GM20431 (cell line): ENCODE measurements around the gene SLC29A3.

Source experiments
- in situ Hi-C: fragments of 300-500 bp; cut with MseI, MboI; formaldehyde crosslinking; loops from one replicate; pipeline ENCODE4 v1.15.0; 2020; ENCODE audit warnings: low sequenced_read_pairs; ENCODE audit not compliant: unreplicated experiment

SLC29A3 gene

GRCh38 chr10:71381611-71382010 lies 62.6 kb downstream of the SLC29A3 start:
- in situ Hi-C loops, result loop anchor here (10.0 kb wide), 1 partner anchor 323 kb away; no protein-coding TSS in a partner anchor

GRCh38 chr10:71382028-71382427 lies 63.0 kb downstream of the SLC29A3 start:
- in situ Hi-C loops, result loop anchor here (10.0 kb wide), 1 partner anchor 323 kb away; no protein-coding TSS in a partner anchor

GRCh38 chr10:71382757-71383156 lies 63.7 kb downstream of the SLC29A3 start:
- in situ Hi-C loops, result loop anchor here (10.0 kb wide), 1 partner anchor 322 kb away; no protein-coding TSS in a partner anchor

GRCh38 chr10:71383972-71384687 lies 65.1 kb downstream of the SLC29A3 start:
- in situ Hi-C loops, result loop anchor here (10.0 kb wide), 1 partner anchor 321 kb away; no protein-coding TSS in a partner anchor

GRCh38 chr10:71388171-71388570 lies 69.1 kb downstream of the SLC29A3 start:
- in situ Hi-C loops, result loop anchor here (10.0 kb wide), 1 partner anchor 317 kb away; no protein-coding TSS in a partner anchor

- in situ Hi-C loops, result loop anchor here (10.0 kb wide), 1 partner anchor 316 kb away; no protein-coding TSS in a partner anchor
These were observed 69.7 kb downstream of the SLC29A3 start for GRCh38 chr10:71388583-71389310.

- in situ Hi-C loops, result loop anchor here (10.0 kb wide), 1 partner anchor 315 kb away; no protein-coding TSS in a partner anchor
These were observed 70.9 kb downstream of the SLC29A3 start for GRCh38 chr10:71389768-71390460.

- in situ Hi-C loops, result no loop called here
These were observed 71.4 kb downstream of the SLC29A3 start for GRCh38 chr10:71390461-71390835.

GRCh38 chr10:71390921-71391690 lies 72.0 kb downstream of the SLC29A3 start:
- in situ Hi-C loops, result no loop called here

GRCh38 chr10:71391701-71392100 lies 72.6 kb downstream of the SLC29A3 start:
- in situ Hi-C loops, result no loop called here

- in situ Hi-C loops, result no loop called here
These were observed 73.2 kb downstream of the SLC29A3 start for GRCh38 chr10:71392292-71392691.

GRCh38 chr10:71392791-71393781 lies 74.0 kb downstream of the SLC29A3 start:
- in situ Hi-C loops, result no loop called here

GRCh38 chr10:71393841-71394475 lies 74.9 kb downstream of the SLC29A3 start:
- in situ Hi-C loops, result no loop called here

- in situ Hi-C loops, result no loop called here
These were observed 76.0 kb downstream of the SLC29A3 start for GRCh38 chr10:71394926-71395562.

GRCh38 chr10:71395621-71396020 lies 76.6 kb downstream of the SLC29A3 start:
- in situ Hi-C loops, result no loop called here

GRCh38 chr10:71396084-71396710 lies 77.1 kb downstream of the SLC29A3 start:
- in situ Hi-C loops, result no loop called here

GRCh38 chr10:71396711-71397295 lies 77.7 kb downstream of the SLC29A3 start, which contains the start of gene CDH23:
CDH23 (plus strand) TSS chr10:71396920; CDS start chr10:71439832, 42,912 bp downstream.
- in situ Hi-C loops, result no loop called here
